Muscle layer of duodenum (tissue), 2 donors: ENCODE data around the gene TAP1.
"Not testable (repeated sequence)": the region's sequence is repeated elsewhere in the genome, so short reads cannot be mapped to it uniquely, and the experiment has no call there.

Source experiments
- H3K27ac ChIP-seq: one replicate; pipeline ENCODE4 v1.7.0; 2013; ENCODE audit warnings: mild to moderate bottlenecking, low read length
- H3K27me3 ChIP-seq: one replicate; pipeline ENCODE4 v1.7.0; 2013; ENCODE audit warnings: low read depth, mild to moderate bottlenecking, control low read depth, low read length
- H3K36me3 ChIP-seq, 2 donors: one replicate each; pipeline ENCODE4 v1.7.0; 2013; ENCODE audit warnings: low read length in 2 of 2, control low read depth in 1 of 2, mild to moderate bottlenecking in 1 of 2; ENCODE audit not compliant: insufficient read depth in 2 of 2, control insufficient read depth in 1 of 2
- H3K4me1 ChIP-seq, 2 donors: one replicate each; pipeline ENCODE4 v1.7.0; 2013; ENCODE audit warnings: low read length in 2 of 2, mild to moderate bottlenecking in 2 of 2, control low read depth in 1 of 2, moderate library complexity in 1 of 2; ENCODE audit not compliant: insufficient read depth in 2 of 2, control insufficient read depth in 1 of 2
- H3K4me3 ChIP-seq, 2 donors: one replicate each; pipeline ENCODE4 v1.7.0; 2013; ENCODE audit warnings: low read length in 2 of 2, low read depth in 1 of 2, mild to moderate bottlenecking in 1 of 2
- H3K9me3 ChIP-seq, 2 donors: one replicate each; pipeline ENCODE4 v1.7.0; 2013; ENCODE audit warnings: low read length in 2 of 2, control low read depth in 1 of 2, mild to moderate bottlenecking in 1 of 2; ENCODE audit not compliant: control insufficient read depth in 1 of 2
- donor health status: healthy.

TAP1 gene

GRCh38 chr6:32816746-32817204, 36.7 kb downstream of the TAP1 start, which contains the start of gene HLA-DOB:
Gene HLA-DOB (minus strand): TSS chr6:32817002. CDS start chr6:32816951, 51 bp downstream.
- Histone ChIP-seq H3K4me3 (peak within 1 kb of the TSS in 1 of 2 donors; percentile 37), H3K36me3 (no peaks in the 10 kb centered on the region), H3K27ac (no peak within 1 kb of the TSS), H3K27me3 (no peaks in the 10 kb centered on the region), H3K4me1 (no peaks in the 10 kb centered on the region), H3K9me3 (no peaks in the 10 kb centered on the region)

DNA sequence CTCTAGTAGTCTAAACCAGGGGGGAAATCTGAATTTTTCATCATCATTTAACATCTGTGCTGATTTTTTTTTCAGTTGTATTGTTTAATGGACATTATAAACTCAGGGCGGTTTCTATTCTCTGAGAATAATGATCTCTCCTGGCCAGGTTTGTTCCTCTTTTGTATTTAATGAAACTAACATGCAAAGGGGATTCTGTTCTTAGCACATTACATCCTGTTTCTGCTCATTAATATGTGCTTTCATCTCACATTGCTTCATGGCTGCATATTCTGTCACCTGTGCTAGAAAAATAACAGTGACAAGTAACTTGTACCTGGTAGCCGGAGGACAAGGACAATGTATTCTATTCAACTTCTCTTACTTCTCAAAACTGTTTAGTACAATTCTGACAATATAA, 37.5 kb downstream of the TAP1 start:
- H3K4me3 ChIP-seq: no peak overlapping the region

GRCh38 chr6:32815115-32815514, 38.4 kb downstream of the TAP1 start:
- no peak overlapping the region for H3K27ac ChIP-seq
- H3K4me1 ChIP-seq: no peaks in the 10 kb centered on the region
- no peaks in the 10 kb centered on the region for H3K36me3 ChIP-seq
- no peaks in the 10 kb centered on the region for H3K9me3 ChIP-seq
- no peak overlapping the region for H3K4me3 ChIP-seq
- H3K27me3 ChIP-seq: no peaks in the 10 kb centered on the region

More for the DNA sequence above, 37.5 kb downstream of the TAP1 start:
- Histone ChIP-seq H3K9me3 (no peaks in the 10 kb centered on the region), H3K27me3 (no peaks in the 10 kb centered on the region), H3K36me3 (no peaks in the 10 kb centered on the region), H3K4me1 (no peaks in the 10 kb centered on the region), H3K27ac (no peak overlapping the region)

GRCh38 chr6:32814145-32814544, 39.4 kb downstream of the TAP1 start:
- no peak overlapping the region for H3K27ac ChIP-seq
- no peaks in the 10 kb centered on the region for H3K4me1 ChIP-seq
- no peaks in the 10 kb centered on the region for H3K27me3 ChIP-seq
- no peaks in the 10 kb centered on the region for H3K36me3 ChIP-seq
- no peaks in the 10 kb centered on the region for H3K9me3 ChIP-seq
- H3K4me3 ChIP-seq: no peak overlapping the region

DNA sequence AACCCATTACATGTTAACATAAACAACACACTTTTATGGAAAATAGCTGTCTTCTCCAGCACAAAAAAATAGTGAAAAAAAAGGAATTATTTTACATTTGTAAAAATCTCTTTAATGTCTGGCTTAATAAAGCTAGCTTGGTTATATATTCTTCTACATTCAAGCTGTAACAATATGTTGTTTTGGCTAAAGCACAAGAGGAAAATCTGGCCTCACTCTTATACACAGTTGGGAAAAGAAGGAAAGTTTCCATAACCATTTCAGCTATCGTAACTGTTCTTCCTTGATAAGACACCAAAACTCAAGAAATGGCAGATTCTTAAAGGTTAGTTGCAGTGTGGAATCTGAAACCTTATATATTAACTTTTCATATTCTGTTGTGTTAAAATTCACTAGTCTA, 44.3 kb downstream of the TAP1 start:
- Histone ChIP-seq H3K4me1 (no peaks in the 10 kb centered on the region), H3K4me3 (no peak overlapping the region), H3K27me3 (no peaks in the 10 kb centered on the region), H3K9me3 (no peaks in the 10 kb centered on the region), H3K36me3 (no peaks in the 10 kb centered on the region), H3K27ac (no peak overlapping the region)

DNA sequence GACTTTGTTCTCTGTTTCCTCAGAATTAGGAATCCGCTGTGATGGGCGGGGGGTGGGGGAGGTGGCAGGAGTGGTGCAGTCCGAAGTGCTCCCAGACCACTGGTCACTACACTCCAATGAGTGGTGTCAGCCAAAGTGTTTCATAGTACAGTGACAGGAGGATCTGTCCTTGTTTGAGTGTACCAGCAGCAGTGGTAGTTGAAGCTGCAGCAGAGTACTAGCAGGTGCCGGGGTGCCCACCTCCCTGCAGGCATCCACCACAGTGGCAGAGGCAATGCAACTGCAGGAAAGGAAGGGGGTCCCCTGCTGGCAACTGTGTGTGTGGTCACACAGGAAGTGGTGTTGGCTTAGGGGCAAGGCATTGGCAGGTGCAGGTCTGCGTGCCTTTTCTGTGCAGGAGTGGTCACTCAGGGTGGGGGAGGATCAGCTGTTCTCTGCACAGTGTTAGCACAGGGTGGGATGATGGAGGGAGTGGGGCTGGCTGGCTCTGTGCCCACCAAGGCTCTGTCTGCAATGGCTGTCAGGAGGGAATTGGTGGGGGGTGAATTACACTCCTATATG, 46.4 kb downstream of the TAP1 start:
- H3K27me3 ChIP-seq: no peaks in the 10 kb centered on the region
- no peak overlapping the region for H3K27ac ChIP-seq
- H3K9me3 ChIP-seq: no peaks in the 10 kb centered on the region

GRCh38 chr6:32805404-32805803, 48.1 kb downstream of the TAP1 start:
- not testable (repeated sequence) for H3K36me3 ChIP-seq, H3K27ac ChIP-seq, H3K9me3 ChIP-seq, H3K4me3 ChIP-seq, H3K27me3 ChIP-seq, H3K4me1 ChIP-seq

More for the DNA sequence above, 46.4 kb downstream of the TAP1 start:
- no peak overlapping the region for H3K4me3 ChIP-seq
- H3K36me3 ChIP-seq: no peaks in the 10 kb centered on the region
- H3K4me1 ChIP-seq: no peaks in the 10 kb centered on the region

DNA sequence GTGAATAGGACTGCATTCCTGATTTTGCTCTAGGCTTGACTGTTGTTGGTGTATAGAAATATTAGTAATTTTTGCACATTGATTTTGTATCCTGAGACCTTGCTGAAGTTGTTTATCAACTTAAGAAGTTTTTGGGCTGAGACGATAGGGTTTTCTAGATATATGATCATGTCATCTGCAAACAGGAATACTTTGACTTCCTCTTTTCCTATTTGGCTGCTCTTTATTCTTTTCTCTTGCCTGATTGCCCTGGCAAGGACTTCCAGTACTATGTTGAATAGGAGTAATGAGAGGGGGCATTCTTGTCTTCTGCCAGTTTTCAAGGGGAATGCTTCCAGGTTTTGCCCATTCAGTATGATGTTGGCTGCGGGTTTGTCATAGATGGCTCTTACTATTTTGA, 50.1 kb downstream of the TAP1 start:
- H3K4me3 ChIP-seq: no peak overlapping the region
- no peak overlapping the region for H3K27ac ChIP-seq
- H3K36me3 ChIP-seq: no peaks in the 10 kb centered on the region
- H3K4me1 ChIP-seq: no peaks in the 10 kb centered on the region
- no peaks in the 10 kb centered on the region for H3K9me3 ChIP-seq
- no peaks in the 10 kb centered on the region for H3K27me3 ChIP-seq

- Histone ChIP-seq H3K4me3 (no peak overlapping the region), H3K27me3 (no peaks in the 10 kb centered on the region), H3K4me1 (no peaks in the 10 kb centered on the region), H3K27ac (no peak overlapping the region), H3K36me3 (no peaks in the 10 kb centered on the region), H3K9me3 (no peaks in the 10 kb centered on the region)
Measured at GRCh38 chr6:32799740-32800139, 53.8 kb downstream of the TAP1 start.

GRCh38 chr6:32799168-32799567, 54.3 kb downstream of the TAP1 start:
- Histone ChIP-seq H3K4me3 (no peak overlapping the region), H3K36me3 (no peaks in the 10 kb centered on the region), H3K27ac (no peak overlapping the region), H3K27me3 (no peaks in the 10 kb centered on the region), H3K9me3 (no peaks in the 10 kb centered on the region), H3K4me1 (no peaks in the 10 kb centered on the region)

GRCh38 chr6:32796848-32797776, 56.4 kb downstream of the TAP1 start:
- no peaks in the 10 kb centered on the region for H3K36me3 ChIP-seq
- H3K27ac ChIP-seq: peak overlapping the region; percentile 1
- no peaks in the 10 kb centered on the region for H3K9me3 ChIP-seq
- no peaks in the 10 kb centered on the region for H3K4me1 ChIP-seq
- peak overlapping the region; percentile 6 to 43 for H3K4me3 ChIP-seq
- no peaks in the 10 kb centered on the region for H3K27me3 ChIP-seq
